ENCODE measurements around the gene SPECC1.

DNA sequence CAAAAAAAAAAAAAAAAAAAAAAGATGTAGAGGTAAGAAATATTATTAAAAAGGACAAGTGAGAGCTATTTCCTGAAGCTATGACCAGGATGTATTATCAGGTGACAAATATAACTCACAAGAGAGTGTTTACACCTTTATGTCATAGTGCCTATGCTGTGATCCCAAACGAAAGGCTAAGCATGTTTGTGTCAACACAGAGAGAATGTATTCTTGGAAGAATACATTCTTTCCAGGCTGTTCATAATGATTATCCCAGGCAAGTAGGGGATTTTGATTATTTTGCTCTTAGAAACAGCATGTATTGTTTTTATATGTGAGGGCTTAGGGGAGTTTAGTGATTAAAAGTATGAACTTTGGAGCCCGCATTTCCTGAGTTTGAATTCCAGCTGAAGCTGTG, 175.0 kb downstream of the SPECC1 start:
- TF ChIP-seq, protein P1, sequence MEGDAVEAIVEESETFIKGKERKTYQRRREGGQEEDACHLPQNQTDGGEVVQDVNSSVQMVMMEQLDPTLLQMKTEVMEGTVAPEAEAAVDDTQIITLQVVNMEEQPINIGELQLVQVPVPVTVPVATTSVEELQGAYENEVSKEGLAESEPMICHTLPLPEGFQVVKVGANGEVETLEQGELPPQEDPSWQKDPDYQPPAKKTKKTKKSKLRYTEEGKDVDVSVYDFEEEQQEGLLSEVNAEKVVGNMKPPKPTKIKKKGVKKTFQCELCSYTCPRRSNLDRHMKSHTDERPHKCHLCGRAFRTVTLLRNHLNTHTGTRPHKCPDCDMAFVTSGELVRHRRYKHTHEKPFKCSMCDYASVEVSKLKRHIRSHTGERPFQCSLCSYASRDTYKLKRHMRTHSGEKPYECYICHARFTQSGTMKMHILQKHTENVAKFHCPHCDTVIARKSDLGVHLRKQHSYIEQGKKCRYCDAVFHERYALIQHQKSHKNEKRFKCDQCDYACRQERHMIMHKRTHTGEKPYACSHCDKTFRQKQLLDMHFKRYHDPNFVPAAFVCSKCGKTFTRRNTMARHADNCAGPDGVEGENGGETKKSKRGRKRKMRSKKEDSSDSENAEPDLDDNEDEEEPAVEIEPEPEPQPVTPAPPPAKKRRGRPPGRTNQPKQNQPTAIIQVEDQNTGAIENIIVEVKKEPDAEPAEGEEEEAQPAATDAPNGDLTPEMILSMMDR (IDR thresholded peaks at IDR 0.05): no peak
- TF ChIP-seq RELA (CRISPR knock-in tag; IDR thresholded peaks at IDR 0.05; ENCODE audit: borderline replicate concordance) (no peak), ATF2 (CRISPR knock-in tag; IDR thresholded peaks at IDR 0.05; ENCODE audit: borderline replicate concordance, low read depth) (no peak), ZNF121 (CRISPR knock-in tag; IDR thresholded peaks at IDR 0.05) (no peak), MXD4 (CRISPR knock-in tag; IDR thresholded peaks at IDR 0.05; ENCODE audit: borderline replicate concordance) (no peak), ETV6 (CRISPR knock-in tag; IDR thresholded peaks at IDR 0.05) (no peak), ESRRA (CRISPR knock-in tag; IDR thresholded peaks at IDR 0.05; ENCODE audit: borderline replicate concordance) (no peak), ZNF416 (CRISPR knock-in tag; IDR thresholded peaks at IDR 0.05) (no peak), NR3C1 (CRISPR knock-in tag; conservative IDR thresholded peaks at IDR 0.05; ENCODE audit: low read depth) (no peak), ATF3 (CRISPR knock-in tag; conservative IDR thresholded peaks at IDR 0.05) (no peak)
- TF ChIP-seq, protein P2, sequence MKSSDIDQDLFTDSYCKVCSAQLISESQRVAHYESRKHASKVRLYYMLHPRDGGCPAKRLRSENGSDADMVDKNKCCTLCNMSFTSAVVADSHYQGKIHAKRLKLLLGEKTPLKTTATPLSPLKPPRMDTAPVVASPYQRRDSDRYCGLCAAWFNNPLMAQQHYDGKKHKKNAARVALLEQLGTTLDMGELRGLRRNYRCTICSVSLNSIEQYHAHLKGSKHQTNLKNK (CRISPR knock-in tag; IDR thresholded peaks at IDR 0.05): no peak
- TF ChIP-seq, protein P3, sequence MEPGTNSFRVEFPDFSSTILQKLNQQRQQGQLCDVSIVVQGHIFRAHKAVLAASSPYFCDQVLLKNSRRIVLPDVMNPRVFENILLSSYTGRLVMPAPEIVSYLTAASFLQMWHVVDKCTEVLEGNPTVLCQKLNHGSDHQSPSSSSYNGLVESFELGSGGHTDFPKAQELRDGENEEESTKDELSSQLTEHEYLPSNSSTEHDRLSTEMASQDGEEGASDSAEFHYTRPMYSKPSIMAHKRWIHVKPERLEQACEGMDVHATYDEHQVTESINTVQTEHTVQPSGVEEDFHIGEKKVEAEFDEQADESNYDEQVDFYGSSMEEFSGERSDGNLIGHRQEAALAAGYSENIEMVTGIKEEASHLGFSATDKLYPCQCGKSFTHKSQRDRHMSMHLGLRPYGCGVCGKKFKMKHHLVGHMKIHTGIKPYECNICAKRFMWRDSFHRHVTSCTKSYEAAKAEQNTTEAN (CRISPR knock-in tag; IDR thresholded peaks at IDR 0.05): no peak
